Naive thymus-derived CD4-positive, alpha-beta T cell (primary cell): ENCODE measurements around the gene LEKR1. TPM values are rescaled to one million over a fixed set of nuclear protein-coding genes. Genes with fewer than 3 reads are reported as not detected.
"Not testable (repeated sequence)": the region's sequence is repeated elsewhere in the genome, so short reads cannot be mapped to it uniquely, and the experiment has no call there.

ENCODE experiments used
- ATAC-seq: fragments of 150-1000 bp; cut with Tn5 transposase; 2 replicates; pipeline ENCODE4 v1.10.0; 2021; ENCODE audit warnings: mild to moderate bottlenecking, moderate library complexity
- CTCF ChIA-PET: fragments of 350-600 bp; sonication (Branson Sonifier 250); formaldehyde crosslinking; loops from one replicate; lab custom pipeline; 2021; ENCODE audit warnings: antibody characterized with exemption; lab: Charles Lee
- POLR2A ChIA-PET: fragments of 350-600 bp; sonication (Branson Sonifier 250); formaldehyde crosslinking; loops from one replicate; lab custom pipeline; 2021; ENCODE audit warnings: antibody characterized with exemption, inconsistent platforms; lab: Charles Lee
- DNase-seq, 9 donors: peaks; one replicate each; pipeline versions ENCODE4 v3.0.0 to v3.0.0-alpha.2; 2020 to 2022; ENCODE audit warnings: mixed read lengths in 1 of 9
- H3K27ac ChIP-seq: one replicate; pipeline ENCODE4 v1.7.0; 2013; ENCODE audit warnings: mild to moderate bottlenecking, low read depth, low read length, moderate library complexity
- H3K27me3 ChIP-seq, 2 donors: one replicate each; pipeline ENCODE4 v1.7.0; 2013; ENCODE audit warnings: low read length in 2 of 2, mild to moderate bottlenecking in 2 of 2, moderate library complexity in 2 of 2; ENCODE audit not compliant: control insufficient read depth in 2 of 2, insufficient read depth in 2 of 2
- H3K36me3 ChIP-seq, 3 experiments: 1 replicate in 2 of 3; 2 replicates in 1 of 3; pipeline ENCODE4 v1.7.0; 2013; ENCODE audit warnings: low read length in 3 of 3, mild to moderate bottlenecking in 3 of 3, moderate library complexity in 1 of 3; ENCODE audit not compliant: insufficient read depth in 3 of 3, control insufficient read depth in 2 of 3
- H3K4me1 ChIP-seq, 2 donors: one replicate each; pipeline ENCODE4 v1.7.0; 2013; ENCODE audit warnings: low read length in 2 of 2, mild to moderate bottlenecking in 2 of 2, moderate library complexity in 1 of 2; ENCODE audit not compliant: control insufficient read depth in 2 of 2, insufficient read depth in 2 of 2
- H3K4me3 ChIP-seq: 2 replicates; pipeline ENCODE4 v1.7.0; 2013; ENCODE audit warnings: mild to moderate bottlenecking, low read length
- H3K9me3 ChIP-seq, 3 experiments: 1 replicate in 2 of 3; 2 replicates in 1 of 3; pipeline ENCODE4 v1.7.0; 2013; ENCODE audit warnings: low read length in 3 of 3; ENCODE audit not compliant: control insufficient read depth in 2 of 3
- H3K27ac Mint-ChIP-seq, 9 donors: one replicate each; pipeline ENCODE4 v1.8.0; 2020 to 2022; ENCODE audit warnings: mixed read lengths in 9 of 9, mild to moderate bottlenecking in 8 of 9, moderate library complexity in 5 of 9, inconsistent platforms in 2 of 9
- H3K27me3 Mint-ChIP-seq, 5 donors: one replicate each; pipeline ENCODE4 v1.8.0; 2021 to 2022; ENCODE audit warnings: mixed read lengths in 5 of 5, mild to moderate bottlenecking in 1 of 5
- H3K36me3 Mint-ChIP-seq, 5 donors: one replicate each; pipeline ENCODE4 v1.8.0; 2020 to 2022; ENCODE audit warnings: mixed read lengths in 5 of 5, mild to moderate bottlenecking in 3 of 5, inconsistent platforms in 1 of 5
- H3K4me1 Mint-ChIP-seq, 7 donors: one replicate each; pipeline ENCODE4 v1.8.0; 2020 to 2022; ENCODE audit warnings: mixed read lengths in 7 of 7, mild to moderate bottlenecking in 3 of 7, inconsistent platforms in 1 of 7
- H3K4me3 Mint-ChIP-seq, 10 donors: one replicate each; pipeline ENCODE4 v1.8.0; 2020 to 2022; ENCODE audit warnings: mild to moderate bottlenecking in 10 of 10, mixed read lengths in 10 of 10, moderate library complexity in 6 of 10, inconsistent platforms in 2 of 10
- H3K9me3 Mint-ChIP-seq, 11 donors: one replicate each; pipeline ENCODE4 v1.8.0; 2020 to 2022; ENCODE audit warnings: mixed read lengths in 11 of 11, mild to moderate bottlenecking in 4 of 11, inconsistent platforms in 1 of 11, moderate library complexity in 1 of 11
- intact Hi-C, 2 donors: fragments of 100-400 bp; cut with micrococcal nuclease; formaldehyde crosslinking; loops; one replicate each; pipeline ENCODE4 v1.15.1; 2023
- polyA plus RNA-seq, 2 donors: library from polyadenylated mRNA; unstranded; fragments of 300-500 nt; fragmentation: Illumina TruSeq; gene quantifications; one replicate each; pipeline ENCODE4 v1.2.3, GENCODE V29; 2021
- total RNA-seq, 6 experiments: library from RNA in 5 of 6; stranded (reverse) in 5 of 6; gene quantifications; 1 replicate in 5 of 6; 2 replicates in 1 of 6; pipeline ENCODE4 v1.2.3 and lab custom pipeline; 2021 to 2026

Gene LEKR1
- total and polyA plus RNA-seq, 7 experiments from 2014 or later, result 0.19 to 5.1 (median 0.81) TPM

DNA sequence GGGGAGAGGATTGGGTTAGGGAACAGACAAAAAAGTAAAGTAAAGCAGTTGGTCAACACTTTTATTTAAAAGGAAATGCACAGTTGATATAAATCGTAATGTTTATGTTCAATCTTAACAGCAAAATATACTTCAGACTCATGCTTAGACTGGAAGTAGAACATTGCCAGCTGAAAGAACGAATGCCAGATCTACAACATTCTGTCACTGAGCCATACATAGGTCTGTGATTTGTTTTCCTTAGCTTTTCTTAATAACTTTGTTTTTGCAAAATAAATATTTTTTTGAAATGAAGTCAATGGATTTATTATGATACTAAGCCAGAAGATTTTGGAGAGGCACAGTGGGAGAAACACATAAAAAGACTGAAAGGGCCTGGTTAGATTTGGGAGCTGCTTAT lies 62.0 kb downstream of the LEKR1 start:
- Mint-ChIP-seq H3K4me3 (no peak overlapping the region), H3K9me3 (peaks cover 2 to 43% (median 13%) of the 10 kb centered on the region in 11 donors), H3K36me3 (peaks cover 0 to 41% (median 5%) of the 10 kb centered on the region in 5 donors), H3K27me3 (peaks cover 0 to 37% (median 0%) of the 10 kb centered on the region in 5 donors), H3K27ac (no peak overlapping the region), H3K4me1 (no peaks in the 10 kb centered on the region)
- Histone ChIP-seq H3K27me3 (no peaks in the 10 kb centered on the region), H3K4me1 (no peaks in the 10 kb centered on the region), H3K9me3 (no peaks in the 10 kb centered on the region), H3K4me3 (no peak overlapping the region), H3K36me3 (no peaks in the 10 kb centered on the region), H3K27ac (no peak overlapping the region)
- intact Hi-C loops, result loop anchor here in 1 of 2 donors (10.0 kb wide), 1 partner anchor 87 kb away; no protein-coding TSS in a partner anchor
- no peak for ATAC-seq
- ChIA-PET CTCF (no interaction called here), POLR2A (no interaction called here)
- DNase-seq, result no peak

DNA sequence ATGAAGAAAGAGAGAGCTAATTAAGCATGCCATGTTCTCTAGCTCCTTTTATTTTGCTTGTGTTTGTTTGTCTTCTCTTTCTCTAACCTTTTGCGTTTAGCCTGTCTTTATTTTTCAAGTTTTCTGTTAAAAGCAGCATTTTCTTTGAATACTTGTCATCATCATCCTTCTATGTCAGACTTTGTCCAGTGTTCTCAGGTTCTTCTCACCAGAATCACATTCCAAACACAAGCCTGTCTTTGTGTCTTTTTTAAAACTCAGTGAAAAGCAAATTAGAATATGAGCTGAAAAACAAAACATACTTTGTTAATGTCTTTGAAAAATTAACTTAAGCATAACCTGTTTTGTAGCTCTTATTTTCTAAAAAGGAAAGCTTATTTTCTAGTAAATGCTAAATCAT lies 62.4 kb downstream of the LEKR1 start:
- Mint-ChIP-seq H3K9me3 (peaks cover 0 to 43% (median 11%) of the 10 kb centered on the region in 11 donors), H3K36me3 (peaks cover 0 to 40% (median 6%) of the 10 kb centered on the region in 5 donors), H3K27ac (no peak overlapping the region), H3K4me1 (no peaks in the 10 kb centered on the region), H3K27me3 (peaks cover 0 to 37% (median 0%) of the 10 kb centered on the region in 5 donors), H3K4me3 (no peak overlapping the region)
- POLR2A ChIA-PET, result no interaction called here
- DNase-seq, result no peak
- Histone ChIP-seq H3K27ac (no peak overlapping the region), H3K9me3 (no peaks in the 10 kb centered on the region), H3K4me3 (no peak overlapping the region), H3K36me3 (no peaks in the 10 kb centered on the region), H3K4me1 (no peaks in the 10 kb centered on the region), H3K27me3 (no peaks in the 10 kb centered on the region)
- intact Hi-C loops, result loop anchor here in 1 of 2 donors (10.0 kb wide), 1 partner anchor 86 kb away; no protein-coding TSS in a partner anchor
- ATAC-seq, result no peak
- CTCF ChIA-PET, result no interaction called here

DNA sequence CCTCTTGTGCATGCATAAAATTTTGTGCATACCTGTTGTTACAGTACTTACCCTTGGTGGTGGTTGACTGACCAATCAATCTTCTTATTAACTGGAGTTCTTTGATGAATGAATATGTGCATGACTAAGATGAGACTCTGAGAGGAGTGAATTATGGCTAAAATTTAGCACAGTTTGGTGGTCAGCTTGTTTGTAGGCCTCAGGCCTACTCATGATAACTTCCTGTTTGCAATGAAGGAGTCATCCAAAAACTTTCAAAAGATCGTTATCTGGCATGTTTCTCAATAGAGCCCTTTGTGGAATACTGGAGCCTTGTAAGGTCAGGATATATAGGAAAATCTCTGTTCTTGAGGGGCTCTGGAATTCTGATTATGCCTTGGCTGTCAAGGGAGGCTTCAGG lies 66.5 kb downstream of the LEKR1 start:
- DNase-seq (no peak), ATAC-seq (no peak)
- no peaks in the 10 kb centered on the region for H3K4me1 Mint-ChIP-seq
- Histone ChIP-seq H3K27ac (no peak overlapping the region), H3K4me1 (no peaks in the 10 kb centered on the region), H3K36me3 (no peaks in the 10 kb centered on the region), H3K27me3 (no peaks in the 10 kb centered on the region), H3K4me3 (no peak overlapping the region), H3K9me3 (no peaks in the 10 kb centered on the region)
- H3K27ac Mint-ChIP-seq, result no peak overlapping the region
- H3K9me3 Mint-ChIP-seq, result peaks cover 0 to 18% (median 7%) of the 10 kb centered on the region in 11 donors
- H3K27me3 Mint-ChIP-seq, result peaks cover 0 to 17% (median 0%) of the 10 kb centered on the region in 5 donors
- CTCF ChIA-PET, result no interaction called here
- intact Hi-C loops, result no loop called here
- no peak overlapping the region for H3K4me3 Mint-ChIP-seq
- POLR2A ChIA-PET, result no interaction called here
- peaks cover 2 to 30% (median 9%) of the 10 kb centered on the region in 5 donors for H3K36me3 Mint-ChIP-seq

DNA sequence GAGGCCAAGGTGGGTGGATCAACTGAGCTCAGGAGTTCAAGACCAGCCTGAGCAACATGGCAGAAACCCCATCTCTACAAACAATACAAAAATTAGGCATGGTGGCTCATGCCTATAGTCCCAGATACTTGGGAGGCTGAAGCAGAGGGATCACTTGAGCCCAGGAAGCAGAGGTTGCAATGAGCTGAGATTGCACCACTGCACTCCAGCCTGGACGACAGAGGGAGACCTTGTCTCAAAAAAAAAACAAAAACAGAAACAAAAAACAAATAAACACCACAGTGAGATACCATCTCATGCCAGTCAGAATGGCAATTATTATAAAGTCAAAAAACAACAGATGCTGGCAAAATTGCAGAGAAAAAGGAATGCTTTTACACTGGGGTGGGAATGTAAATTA lies 69.2 kb downstream of the LEKR1 start:
- H3K4me3 Mint-ChIP-seq, H3K36me3 ChIP-seq, H3K27ac ChIP-seq, H3K4me3 ChIP-seq, H3K27me3 Mint-ChIP-seq, H3K27ac Mint-ChIP-seq, H3K4me1 Mint-ChIP-seq, DNase-seq, ATAC-seq, CTCF ChIA-PET, intact Hi-C loops, H3K27me3 ChIP-seq, H3K4me1 ChIP-seq, H3K9me3 ChIP-seq, POLR2A ChIA-PET: not testable (repeated sequence)
- Mint-ChIP-seq H3K9me3 (peaks cover 0 to 18% (median 7%) of the 10 kb centered on the region in 11 donors), H3K36me3 (peaks cover 2 to 30% (median 9%) of the 10 kb centered on the region in 5 donors)

DNA sequence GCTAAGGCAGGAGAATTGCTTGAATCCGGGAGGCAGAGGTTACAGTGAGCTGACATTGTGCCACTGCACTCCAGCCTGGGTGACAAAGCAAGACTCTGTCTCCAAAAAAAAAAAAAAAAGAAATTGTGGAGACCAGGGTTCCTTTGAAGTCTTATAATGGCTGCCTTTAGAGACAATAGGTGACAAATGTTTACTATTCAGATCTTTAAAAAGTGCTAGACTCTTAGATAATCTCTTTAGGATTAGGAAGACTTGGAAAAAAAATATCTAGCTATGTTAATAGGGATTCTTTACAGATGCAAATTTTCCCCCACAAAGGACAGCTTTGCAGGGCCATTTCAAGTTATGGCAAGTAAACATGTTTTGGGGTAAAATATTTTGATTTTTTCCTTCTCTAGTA lies 71.7 kb downstream of the LEKR1 start:
- H3K27me3 Mint-ChIP-seq, H3K27ac Mint-ChIP-seq, H3K36me3 ChIP-seq, H3K4me3 ChIP-seq, ATAC-seq, H3K4me1 ChIP-seq, H3K4me1 Mint-ChIP-seq, DNase-seq, CTCF ChIA-PET, H3K27me3 ChIP-seq, intact Hi-C loops, H3K9me3 ChIP-seq, H3K4me3 Mint-ChIP-seq, H3K27ac ChIP-seq: not testable (repeated sequence)
- peaks cover 2 to 17% (median 5%) of the 10 kb centered on the region in 5 donors for H3K36me3 Mint-ChIP-seq
- H3K9me3 Mint-ChIP-seq, result peaks cover 0 to 18% (median 5%) of the 10 kb centered on the region in 11 donors
- POLR2A ChIA-PET, result interaction anchor here (0.6 kb wide), 1 partner anchor 11 kb away, joined by 3 read pairs; no protein-coding TSS in a partner anchor

DNA sequence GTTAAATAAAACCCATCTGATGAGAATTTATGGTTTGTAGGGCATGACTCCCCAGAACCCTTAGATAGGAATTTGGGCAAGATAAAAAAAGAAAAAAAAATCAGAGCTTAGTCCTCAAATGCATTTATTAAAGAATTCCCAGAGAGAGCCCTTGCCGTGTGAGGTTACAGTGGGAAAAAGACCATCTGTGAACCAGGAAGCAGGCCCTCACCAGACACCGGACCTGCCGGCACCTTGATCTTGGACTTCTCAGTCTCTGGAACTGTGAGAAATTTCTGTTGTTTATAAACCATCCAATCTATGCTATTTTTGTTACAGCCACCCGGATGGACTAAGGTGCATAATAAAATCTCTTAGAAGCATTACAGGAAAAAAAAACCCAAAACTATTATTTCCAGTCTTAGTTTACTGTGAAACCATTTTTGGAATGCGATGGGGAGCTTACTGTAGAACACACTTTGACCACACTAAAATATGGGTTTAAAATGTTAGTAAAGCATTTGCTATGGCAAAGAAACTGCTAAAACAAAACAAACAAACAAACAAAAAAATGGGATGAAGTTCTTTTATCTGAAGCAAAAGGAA lies 72.2 kb downstream of the LEKR1 start:
- Histone ChIP-seq H3K27me3 (no peaks in the 10 kb centered on the region), H3K9me3 (no peaks in the 10 kb centered on the region), H3K4me1 (no peaks in the 10 kb centered on the region), H3K4me3 (no peak overlapping the region), H3K36me3 (no peaks in the 10 kb centered on the region), H3K27ac (no peak overlapping the region)
- Mint-ChIP-seq H3K9me3 (peaks cover 0 to 18% (median 5%) of the 10 kb centered on the region in 11 donors), H3K4me1 (no peaks in the 10 kb centered on the region), H3K36me3 (peaks cover 0 to 12% (median 5%) of the 10 kb centered on the region in 5 donors), H3K27me3 (peaks cover 0 to 2% (median 0%) of the 10 kb centered on the region in 5 donors), H3K27ac (no peak overlapping the region), H3K4me3 (no peak overlapping the region)
- ATAC-seq (no peak), DNase-seq (no peak)
- ChIA-PET POLR2A (interaction anchor here (0.6 kb wide), 2 partner anchors 11 to 140 kb away, joined by 3 read pairs; no protein-coding TSS in a partner anchor), CTCF (no interaction called here)
- intact Hi-C loops, result no loop called here

DNA sequence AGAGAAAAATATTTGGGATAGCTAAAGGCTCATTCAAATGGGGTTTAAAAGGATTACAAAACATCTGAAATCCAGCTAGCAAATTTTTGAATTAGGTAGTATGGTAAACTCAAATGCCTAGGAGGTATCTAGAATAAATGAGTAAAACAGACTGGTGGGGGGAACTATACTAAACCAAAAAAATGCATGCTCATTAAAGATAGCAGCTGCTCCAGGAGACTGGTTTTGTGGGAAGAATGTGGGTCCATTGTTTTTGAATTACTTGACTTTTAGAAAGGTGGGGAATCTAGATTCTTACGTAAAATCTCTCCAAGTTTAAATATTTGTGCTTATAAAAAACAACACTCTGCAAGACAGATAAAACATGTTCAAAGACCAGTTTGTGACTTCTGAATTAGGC lies 73.8 kb downstream of the LEKR1 start:
- Histone ChIP-seq H3K9me3 (no peaks in the 10 kb centered on the region), H3K4me3 (no peak overlapping the region), H3K4me1 (no peaks in the 10 kb centered on the region), H3K27ac (no peak overlapping the region), H3K27me3 (no peaks in the 10 kb centered on the region), H3K36me3 (no peaks in the 10 kb centered on the region)
- Mint-ChIP-seq H3K4me3 (no peak overlapping the region), H3K9me3 (peaks cover 0 to 8% (median 2%) of the 10 kb centered on the region in 11 donors), H3K36me3 (peaks cover 0 to under 1% (median 0%) of the 10 kb centered on the region in 5 donors), H3K4me1 (no peaks in the 10 kb centered on the region), H3K27ac (no peak overlapping the region), H3K27me3 (peaks cover 0 to 13% (median 0%) of the 10 kb centered on the region in 5 donors)
- intact Hi-C loops, result no loop called here
- DNase-seq, result no peak
- ATAC-seq, result no peak
- ChIA-PET CTCF (no interaction called here), POLR2A (no interaction called here)
